ENCODE data around the gene CRP. TPM values are rescaled to one million over a fixed set of nuclear protein-coding genes. Genes with fewer than 3 reads are reported as not detected.
"Not testable (repeated sequence)": the region's sequence is repeated elsewhere in the genome, so short reads cannot be mapped to it uniquely, and the experiment has no call there.

Gene CRP
- total RNA-seq, 4 donors from 2014 or later, result 13.2 TPM; not detected in 3

GRCh38 chr1:159743651-159744410 lies 29.4 kb upstream of the CRP start:
- H3K9me3 ChIP-seq, result no peaks in the 10 kb centered on the region
- WGBS, result 84% methylated on average over 5 of the region's 5 CpGs
- TF ChIP-seq POLR2A (IDR thresholded peaks at IDR 0.05), result no peak
- TF ChIP-seq EP300 (IDR thresholded peaks at IDR 0.05), result no peak
- TF ChIP-seq POLR2AphosphoS5 (IDR thresholded peaks at IDR 0.05), result no peak
- TF ChIP-seq CTCF (IDR thresholded peaks at IDR 0.05), result no peak
- H3K27me3 ChIP-seq, result no peaks in the 10 kb centered on the region
- no peak overlapping the region for H3K4me3 ChIP-seq
- H3K36me3 ChIP-seq, result no peaks in the 10 kb centered on the region
- H3K4me1 ChIP-seq, result no peaks in the 10 kb centered on the region
- H3K27ac ChIP-seq, result no peak overlapping the region
- DNase-seq (ENCODE audit: low spot score in 2 of 2), result no peak

GRCh38 chr1:159737238-159737916 lies 23.0 kb upstream of the CRP start:
- Histone ChIP-seq H3K4me1 (no peaks in the 10 kb centered on the region), H3K27me3 (no peaks in the 10 kb centered on the region), H3K36me3 (no peaks in the 10 kb centered on the region), H3K4me3 (no peak overlapping the region), H3K27ac (no peak overlapping the region), H3K9me3 (no peaks in the 10 kb centered on the region)
- DNase-seq (ENCODE audit: low spot score in 2 of 2), result no peak
- WGBS, result 68% methylated on average over 4 of the region's 4 CpGs
- no peak for TF ChIP-seq POLR2A (IDR thresholded peaks at IDR 0.05)
- no peak for TF ChIP-seq POLR2AphosphoS5 (IDR thresholded peaks at IDR 0.05)
- no peak for TF ChIP-seq EP300 (IDR thresholded peaks at IDR 0.05)

- not testable (repeated sequence) for H3K4me1 ChIP-seq; H3K36me3 ChIP-seq; H3K27ac ChIP-seq; H3K4me3 ChIP-seq; DNase-seq (ENCODE audit: low spot score in 2 of 2); H3K27me3 ChIP-seq
- WGBS, result 85% methylated on average over 6 of the region's 6 CpGs
- H3K9me3 ChIP-seq, result peaks cover 14% of the 10 kb centered on the region
Observed at GRCh38 chr1:159723188-159723587, 8.8 kb upstream of the CRP start.

GRCh38 chr1:159719990-159720389 lies 5.6 kb upstream of the CRP start:
- no peak overlapping the region for H3K4me3 ChIP-seq
- TF ChIP-seq POLR2A (IDR thresholded peaks at IDR 0.05) (no peak), POLR2AphosphoS5 (IDR thresholded peaks at IDR 0.05) (no peak)
- 75% methylated on average over 2 of the region's 2 CpGs for WGBS
- H3K36me3 ChIP-seq, result no peaks in the 10 kb centered on the region
- no peaks in the 10 kb centered on the region for H3K4me1 ChIP-seq
- H3K27me3 ChIP-seq, result no peaks in the 10 kb centered on the region
- peaks cover 14% of the 10 kb centered on the region for H3K9me3 ChIP-seq
- DNase-seq (ENCODE audit: low spot score in 2 of 2), result no peak
- H3K27ac ChIP-seq, result no peak overlapping the region

GRCh38 chr1:159715855-159716254 lies 1.5 kb upstream of the CRP start:
- no peak for TF ChIP-seq POLR2A (IDR thresholded peaks at IDR 0.05)
- no peak for TF ChIP-seq POLR2AphosphoS5 (IDR thresholded peaks at IDR 0.05)
- TF ChIP-seq CTCF (IDR thresholded peaks at IDR 0.05), result no peak
- TF ChIP-seq EP300 (IDR thresholded peaks at IDR 0.05), result no peak
- H3K27me3 ChIP-seq, result no peaks in the 10 kb centered on the region
- no peaks in the 10 kb centered on the region for H3K9me3 ChIP-seq
- 69% methylated on average over 1 of the region's 1 CpG for WGBS
- no peaks in the 10 kb centered on the region for H3K36me3 ChIP-seq
- H3K4me1 ChIP-seq, result no peaks in the 10 kb centered on the region
- H3K27ac ChIP-seq, result no peak overlapping the region
- no peak for DNase-seq (ENCODE audit: low spot score in 2 of 2)
- H3K4me3 ChIP-seq, result no peak overlapping the region

GRCh38 chr1:159712080-159712479 lies 2.3 kb downstream of the CRP start:
- no peaks in the 10 kb centered on the region for H3K27me3 ChIP-seq
- H3K4me1 ChIP-seq, result no peaks in the 10 kb centered on the region
- no peaks in the 10 kb centered on the region for H3K36me3 ChIP-seq
- no peak for DNase-seq (ENCODE audit: low spot score in 2 of 2)
- TF ChIP-seq POLR2AphosphoS5 (IDR thresholded peaks at IDR 0.05) (no peak), POLR2A (IDR thresholded peaks at IDR 0.05) (no peak), CTCF (IDR thresholded peaks at IDR 0.05) (no peak), EP300 (IDR thresholded peaks at IDR 0.05) (no peak)
- no peak overlapping the region for H3K4me3 ChIP-seq
- no peak overlapping the region for H3K27ac ChIP-seq
- H3K9me3 ChIP-seq, result no peaks in the 10 kb centered on the region
- WGBS, result 67% methylated on average over 1 of the region's 1 CpG

All from suprapubic skin (tissue), 4 donors.